Eye (tissue), 1 donor: ENCODE data around the gene PEPD.
A peak's percentile ranks its signal among the peaks of the same experiment; 100 is the strongest.
"Not testable (repeated sequence)": the region's sequence is repeated elsewhere in the genome, so short reads cannot be mapped to it uniquely, and the experiment has no call there.

ENCODE experiments used
- DNase-seq: peaks from one replicate; pipeline ENCODE4 v3.0.0-alpha.2; 2015

PEPD gene

DNA sequence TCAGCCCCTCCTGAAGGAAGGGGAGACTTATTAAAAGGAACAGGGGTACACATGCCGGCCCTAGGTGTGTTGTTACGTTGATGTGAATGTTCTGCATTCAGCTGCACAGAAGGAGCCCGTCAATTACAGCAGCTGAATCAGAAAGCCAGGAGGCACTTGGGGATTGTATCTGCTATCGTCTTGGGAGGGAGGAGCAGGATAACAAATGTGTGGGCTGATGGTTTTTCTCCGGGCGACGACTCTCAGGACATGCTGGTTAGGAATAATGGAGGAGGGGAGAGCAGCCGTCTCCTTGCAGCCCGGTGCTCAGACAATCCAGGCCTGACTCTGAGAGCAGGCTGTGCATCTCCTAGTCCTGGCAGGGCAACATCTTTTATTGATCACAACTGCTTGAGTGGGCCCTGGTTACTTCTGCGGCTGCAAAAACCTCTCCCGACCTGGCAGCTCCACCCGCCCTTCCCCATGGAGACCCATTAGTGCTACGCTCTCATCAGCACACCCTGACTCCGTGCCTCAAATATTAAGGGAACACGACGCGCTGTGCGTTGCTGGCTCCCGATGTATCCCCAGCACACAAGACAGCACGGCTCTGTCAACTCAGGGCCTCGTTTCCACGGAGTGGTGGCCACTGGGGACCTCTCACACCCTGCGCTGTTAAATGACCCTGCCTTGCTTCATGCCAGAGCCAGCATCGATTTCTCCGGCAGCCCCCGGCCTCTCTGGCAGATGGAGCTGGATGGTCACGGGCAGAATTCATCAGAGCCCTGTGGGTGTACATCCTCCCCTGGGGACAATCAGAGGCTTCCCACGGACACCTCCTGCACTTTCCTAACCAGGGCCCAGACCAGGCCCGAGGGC, 25.3 kb downstream of the PEPD start:
- DNase-seq: peak; percentile 75

DNA sequence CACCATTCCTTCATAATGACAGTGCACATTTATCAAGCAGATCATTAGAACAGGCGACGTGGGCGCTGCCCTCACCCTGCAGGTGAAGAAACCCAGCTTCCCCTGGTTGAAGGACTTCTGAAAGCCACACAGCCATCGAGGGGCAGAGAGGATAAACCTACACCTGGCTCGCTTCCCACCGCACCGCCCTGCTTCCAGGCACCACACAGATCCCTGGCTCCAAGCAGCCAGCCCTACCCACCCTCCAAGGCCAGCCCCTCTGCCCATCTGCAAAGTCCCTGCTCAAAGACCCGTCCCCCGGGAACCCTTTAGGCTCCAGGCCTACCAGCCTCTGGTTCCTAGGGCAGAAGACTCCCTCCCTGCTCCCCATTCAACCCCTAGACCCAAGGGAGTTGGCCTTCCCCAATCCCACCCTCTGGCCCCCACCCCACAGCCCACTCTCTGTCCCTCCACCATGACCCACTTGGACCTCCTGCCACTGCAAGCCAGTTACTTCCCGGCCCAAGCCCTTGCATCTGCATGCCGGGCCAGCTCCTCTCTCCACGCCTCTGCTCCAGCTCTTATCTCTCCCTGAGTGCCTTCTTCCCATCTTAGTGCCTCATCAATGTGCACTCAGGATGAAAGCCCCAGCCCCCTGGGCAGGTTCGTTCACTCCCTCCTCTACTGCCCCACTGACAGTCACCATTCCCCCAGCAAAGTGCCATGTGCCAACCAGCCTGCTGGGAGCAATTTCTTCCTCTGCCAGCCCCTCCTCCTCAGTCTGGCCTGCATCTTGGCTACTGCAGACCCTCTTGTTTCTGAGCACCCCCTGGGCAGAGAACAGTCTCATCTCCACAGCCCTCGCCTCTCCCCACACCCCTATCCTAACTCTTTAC, 28.0 kb downstream of the PEPD start:
- peak; percentile 44 for DNase-seq

- no peak for DNase-seq
Observed at GRCh38 chr19:33492951-33493350, 28.6 kb downstream of the PEPD start.

DNA sequence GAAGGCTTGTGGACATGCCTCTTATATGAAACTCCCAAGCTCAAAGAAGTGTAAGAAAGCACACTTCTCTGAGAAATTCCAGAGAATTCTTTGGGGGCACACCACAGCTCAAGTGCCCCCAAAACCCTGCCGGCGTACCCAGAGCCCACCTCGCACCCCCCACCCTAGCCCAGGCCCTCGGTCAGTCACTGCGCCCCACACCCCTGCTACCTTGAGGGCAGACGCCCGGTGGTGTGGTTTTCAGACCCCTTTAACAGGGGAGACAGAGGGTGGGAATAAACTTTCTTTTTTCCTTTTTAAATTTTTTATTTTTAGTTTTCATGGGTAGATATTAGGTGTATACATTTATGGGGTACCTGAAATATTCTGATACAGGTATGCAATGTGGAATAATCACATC, 29.5 kb downstream of the PEPD start:
- no peak for DNase-seq

DNA sequence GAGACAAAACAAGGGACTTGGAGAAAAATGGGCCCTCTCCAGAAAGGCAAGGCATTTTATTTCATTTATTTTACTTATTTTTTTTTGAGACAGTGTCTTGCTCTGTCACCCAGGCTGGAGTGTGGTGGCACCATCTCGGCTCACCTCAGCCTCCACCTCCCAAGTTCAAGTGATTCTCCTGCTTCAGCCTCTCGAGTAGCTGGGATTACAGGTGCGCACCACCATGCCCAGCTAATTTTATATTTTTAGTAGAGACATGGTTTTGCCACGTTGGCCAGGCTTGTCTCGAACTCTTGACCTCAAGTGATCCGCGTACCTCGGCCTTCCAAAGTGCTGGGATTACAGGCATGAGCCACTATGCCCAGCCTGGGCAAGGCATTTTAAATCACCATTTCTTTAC, 31.0 kb downstream of the PEPD start:
- not testable (repeated sequence) for DNase-seq

GRCh38 chr19:33490041-33490451, 31.5 kb downstream of the PEPD start:
- no peak for DNase-seq

GRCh38 chr19:33488826-33489225, 32.8 kb downstream of the PEPD start:
- DNase-seq: no peak

DNA sequence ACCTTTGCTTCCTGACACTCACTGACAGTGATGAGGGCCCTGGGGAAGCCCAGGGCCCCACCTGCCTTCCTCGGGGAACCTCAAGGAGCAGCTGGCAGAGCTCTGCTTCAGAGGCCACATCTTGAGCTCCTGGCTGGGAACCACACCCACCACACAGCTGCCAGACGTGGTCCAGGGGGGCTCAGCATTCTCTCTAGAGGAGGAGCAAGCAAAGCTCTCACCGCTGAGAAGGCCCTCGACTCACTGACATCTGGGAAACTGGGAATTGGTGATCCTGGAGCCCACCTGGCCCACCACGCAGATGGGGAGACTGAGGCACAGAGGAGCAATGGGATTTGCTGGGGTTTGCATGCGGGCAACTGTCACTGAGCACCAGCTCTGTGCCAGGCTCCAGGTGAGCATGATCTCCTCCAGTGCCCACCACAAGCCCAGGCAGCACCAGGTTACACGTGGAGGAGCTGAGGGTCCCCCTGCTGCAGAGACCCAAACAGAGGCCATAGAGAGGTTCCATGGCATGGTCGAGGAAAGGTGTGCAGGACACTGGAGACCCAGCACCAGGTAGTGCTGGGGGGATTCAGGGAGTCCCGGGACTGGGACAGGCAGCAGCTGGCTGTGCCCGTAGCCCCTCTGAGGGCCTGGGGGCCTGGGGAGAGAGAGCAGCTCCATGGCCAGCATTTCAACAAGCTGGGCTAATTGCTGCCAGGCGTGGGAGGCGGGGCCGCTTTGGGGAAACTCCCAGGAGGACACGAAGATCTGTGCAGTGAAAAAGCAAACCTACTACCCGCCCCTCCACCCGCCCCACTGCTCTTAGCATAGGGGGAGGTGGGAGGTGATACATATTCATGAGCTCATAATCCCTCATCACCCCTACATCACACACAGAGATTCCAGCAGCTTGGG, 33.4 kb downstream of the PEPD start:
- DNase-seq: no peak

- peak; percentile 75 for DNase-seq
Observed at GRCh38 chr19:33486936-33487811, 34.4 kb downstream of the PEPD start.

DNA sequence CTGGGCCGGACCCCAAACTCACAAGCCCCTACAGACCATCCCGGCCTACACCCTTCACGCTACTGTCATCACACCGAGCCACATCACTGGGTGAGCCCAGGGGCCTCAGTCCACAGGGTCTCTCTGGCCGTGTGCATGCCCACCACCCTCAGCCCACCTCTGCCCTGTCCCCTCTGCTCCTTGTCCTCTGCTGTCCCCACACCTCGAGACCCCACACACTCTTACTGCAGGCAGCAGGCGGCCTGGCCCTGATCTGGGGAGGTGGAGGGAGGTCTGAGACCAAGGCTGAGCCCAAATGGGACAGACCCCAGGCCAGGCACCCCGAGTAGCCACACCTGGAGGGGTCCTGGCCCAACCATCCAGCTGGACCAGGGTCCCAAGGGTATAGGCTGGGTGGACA, 35.2 kb downstream of the PEPD start:
- DNase-seq: no peak

DNA sequence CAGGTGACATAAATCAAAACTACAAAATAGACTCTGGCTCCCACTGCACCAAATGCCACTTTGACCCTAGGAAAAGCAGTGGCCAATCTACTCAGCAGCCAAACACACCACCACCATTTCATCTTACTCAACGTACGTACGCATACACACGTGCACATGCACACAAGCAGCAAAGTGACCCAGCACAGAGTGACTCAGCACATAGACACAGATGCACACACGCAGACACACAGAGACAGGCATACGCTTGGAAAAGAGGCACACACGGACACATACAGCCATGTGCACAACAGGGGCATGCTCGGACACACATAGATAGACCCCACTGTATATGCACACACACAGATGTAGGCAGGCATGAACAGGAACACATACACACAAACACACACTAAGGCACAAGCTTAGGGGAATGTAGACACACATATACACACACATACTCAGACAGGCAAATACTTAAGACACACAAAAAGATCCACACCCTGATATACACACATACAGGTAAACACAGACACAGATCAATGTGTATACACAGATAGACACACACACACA, 37.3 kb downstream of the PEPD start:
- DNase-seq: no peak

GRCh38 chr19:33482476-33482875, 39.1 kb downstream of the PEPD start:
- no peak for DNase-seq

DNA sequence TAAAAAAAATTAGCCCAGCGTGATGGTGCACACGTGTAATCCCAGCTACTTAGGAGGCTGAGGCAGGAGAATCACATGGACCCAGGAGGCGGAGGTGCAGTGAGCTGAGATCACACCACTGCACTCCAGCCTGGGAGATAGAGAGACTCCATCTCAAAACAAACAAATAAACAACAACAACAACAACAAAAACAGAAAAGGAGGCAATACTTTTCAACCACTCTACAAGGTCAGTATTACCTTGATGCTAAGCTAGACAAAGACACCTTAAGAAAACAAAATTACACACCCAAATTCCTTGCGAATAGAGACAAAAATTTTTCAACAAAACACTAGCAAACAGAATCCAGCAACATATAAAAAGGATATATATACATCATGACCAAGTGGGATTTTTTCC, 39.7 kb downstream of the PEPD start:
- no peak for DNase-seq

GRCh38 chr19:33479570-33479969, 42.0 kb downstream of the PEPD start:
- not testable (repeated sequence) for DNase-seq

- DNase-seq: no peak
Observed at GRCh38 chr19:33477781-33478180, 43.8 kb downstream of the PEPD start.

- DNase-seq: no peak
Observed at GRCh38 chr19:33476151-33476707, 45.4 kb downstream of the PEPD start.

DNA sequence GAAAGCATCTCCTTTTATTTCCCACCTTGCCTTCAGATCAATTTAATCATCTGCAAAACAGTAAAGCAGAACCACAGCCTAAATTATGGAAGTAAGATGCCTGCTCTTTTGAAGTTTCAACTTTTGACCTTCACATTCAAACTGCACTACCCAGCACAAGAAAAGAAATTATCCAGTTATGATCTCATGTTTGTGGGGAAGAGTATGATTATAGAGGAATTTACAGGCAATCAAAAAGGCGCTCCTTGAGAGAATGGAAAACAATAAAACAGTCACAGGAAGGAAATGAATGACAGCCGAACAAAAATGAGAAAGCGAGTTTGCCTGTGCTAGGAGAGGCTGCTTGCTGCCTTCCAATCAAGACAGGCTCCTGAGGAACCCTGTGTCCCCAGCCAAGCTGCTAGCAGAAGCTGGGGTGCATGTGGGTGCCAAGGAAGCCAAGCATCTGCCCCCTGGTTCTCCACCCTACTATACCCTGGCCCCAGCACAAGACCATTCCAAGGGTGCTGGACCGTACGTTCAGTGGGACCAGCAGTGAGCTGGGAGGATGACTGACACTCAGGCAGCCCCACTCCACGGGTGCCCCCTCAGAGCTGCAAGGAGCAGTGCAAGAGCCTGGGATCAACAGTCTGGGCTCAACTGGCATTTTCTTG, 47.8 kb downstream of the PEPD start:
- no peak for DNase-seq

DNA sequence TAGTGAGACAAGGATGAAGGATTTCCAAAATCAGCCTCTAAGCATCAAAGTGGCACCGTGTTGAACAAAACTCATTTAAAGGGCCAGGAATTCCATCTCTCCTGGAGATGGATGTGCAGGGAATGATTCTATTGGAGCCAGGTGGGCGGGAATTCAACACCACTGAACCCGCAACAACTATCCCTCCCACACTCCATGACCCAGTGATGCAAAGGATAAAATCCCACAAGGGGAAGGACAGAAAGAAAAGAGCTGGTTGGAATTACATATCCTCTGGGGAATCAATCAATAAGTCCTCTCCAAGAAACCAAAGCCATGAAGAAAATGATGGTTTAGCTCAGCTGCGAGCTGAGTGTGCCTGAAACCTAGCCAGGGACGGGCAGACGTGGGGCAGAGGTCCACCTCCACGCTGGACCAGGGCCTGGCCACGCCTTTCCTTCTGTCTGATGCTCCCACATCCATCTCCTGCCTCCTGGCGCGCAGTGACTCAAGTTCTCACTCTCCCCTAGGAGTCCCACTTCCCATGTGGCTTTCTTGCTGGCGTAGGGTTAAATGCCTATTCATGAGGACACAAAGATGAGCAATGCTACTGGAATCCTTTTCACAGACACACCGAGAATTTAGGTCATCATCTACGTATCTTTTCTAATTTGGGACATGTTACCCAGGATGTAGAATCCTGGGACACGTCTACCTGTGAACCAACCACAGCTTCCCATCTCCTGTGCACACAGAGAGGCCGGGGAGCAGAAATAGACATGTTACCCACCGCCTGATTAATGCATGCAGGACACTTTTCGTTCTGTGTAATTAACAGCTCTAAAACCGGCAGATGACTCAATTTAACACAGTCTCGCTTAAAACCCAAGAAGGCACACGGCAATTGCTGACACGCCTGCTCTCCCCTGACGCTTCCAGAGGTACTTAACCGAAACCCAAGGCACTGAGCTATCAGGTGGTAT, 48.6 kb downstream of the PEPD start:
- DNase-seq: peak; percentile 35

DNA sequence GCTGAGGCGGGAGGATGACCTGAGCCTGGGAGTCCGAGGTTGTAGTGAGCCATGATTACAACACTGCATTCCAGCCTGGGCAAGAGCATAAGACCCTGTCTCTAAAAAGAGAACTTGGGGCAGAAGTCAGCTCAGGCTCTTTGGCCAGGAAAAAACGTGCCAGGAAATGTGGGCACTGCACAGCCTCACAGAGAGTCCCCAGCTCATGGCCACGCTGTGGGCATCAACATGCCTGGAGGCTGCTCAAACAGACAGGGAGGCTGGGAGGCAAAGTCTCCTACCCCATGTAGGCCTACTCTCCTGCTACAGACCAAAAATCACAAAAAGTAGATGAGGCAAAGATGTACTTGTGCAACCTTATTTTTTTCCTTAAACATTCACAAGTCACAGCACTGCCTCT, 49.4 kb downstream of the PEPD start:
- no peak for DNase-seq
